Measurements from ENCODE around the gene CYS1.
"Not testable (repeated sequence)": the region's sequence is repeated elsewhere in the genome, so short reads cannot be mapped to it uniquely, and the experiment has no call there.

DNA sequence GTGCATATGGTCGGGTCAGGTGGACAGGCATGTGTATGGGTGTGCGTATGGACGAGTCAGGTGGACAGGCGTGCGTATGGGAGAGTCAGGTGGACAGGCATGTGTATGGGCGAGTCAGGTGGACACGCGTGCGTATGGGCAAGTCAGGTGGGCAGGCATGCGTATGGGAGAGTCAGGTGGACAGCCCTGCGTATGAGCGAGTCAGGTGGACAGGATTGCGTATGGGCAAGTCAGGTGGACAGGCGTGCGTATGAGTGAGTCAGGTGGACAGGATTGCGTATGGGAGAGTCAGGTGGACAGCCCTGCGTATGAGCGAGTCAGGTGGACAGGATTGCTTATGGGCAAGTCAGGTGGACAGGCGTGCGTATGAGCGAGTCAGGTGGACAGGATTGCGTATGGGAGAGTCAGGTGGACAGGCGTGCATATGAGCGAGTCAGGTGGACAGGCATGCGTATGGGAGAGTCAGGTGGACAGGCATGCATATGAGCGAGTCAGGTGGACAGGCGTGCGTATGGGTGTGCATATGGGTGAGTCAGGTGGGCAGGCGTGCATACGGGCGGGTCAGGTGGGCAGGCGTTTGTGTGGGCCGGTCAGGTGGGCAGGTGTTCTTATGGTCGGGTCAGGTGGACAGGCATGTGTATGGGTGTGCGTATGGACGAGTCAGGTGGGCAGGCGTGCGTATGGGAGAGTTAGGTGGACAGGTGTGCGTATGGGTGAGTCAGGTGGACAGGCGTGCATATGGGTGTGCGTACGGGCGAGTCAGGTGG lies 66.4 kb downstream of the CYS1 start:
- not testable (repeated sequence) for TF ChIP-seq POLR2AphosphoS5, TAF1, POLR2A (IDR thresholded peaks at IDR 0.05; ENCODE audit: low read depth, low read length)

Data from GM12891 (cell line).